Measurements from ENCODE around the gene COL3A1.

DNA sequence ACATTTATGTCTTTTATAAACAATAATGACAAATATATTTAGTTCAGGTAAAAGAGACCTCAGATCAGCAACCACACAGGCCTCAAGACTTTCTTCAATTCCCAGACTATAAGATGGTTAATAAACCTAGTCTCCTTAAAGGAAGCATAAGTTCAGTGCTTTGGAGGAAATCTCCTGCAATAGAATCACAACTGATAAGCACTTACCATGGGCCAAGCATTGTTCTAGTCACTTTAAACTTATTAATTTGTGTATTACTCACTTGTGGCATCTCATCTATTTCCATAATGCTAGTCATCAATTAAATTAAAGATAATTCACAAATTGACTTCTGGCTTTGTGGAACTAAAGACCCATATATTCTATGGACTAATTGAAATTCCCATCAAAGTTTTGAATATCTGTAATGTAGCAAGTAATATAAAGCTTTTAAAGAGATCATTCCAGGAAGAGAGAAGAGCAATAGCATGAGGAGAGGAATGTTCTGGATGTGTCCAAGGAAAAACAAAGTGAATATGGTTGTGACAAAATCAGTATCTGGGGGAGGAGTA, 42.2 kb downstream of the COL3A1 start:
- TF ChIP-seq, protein P1, sequence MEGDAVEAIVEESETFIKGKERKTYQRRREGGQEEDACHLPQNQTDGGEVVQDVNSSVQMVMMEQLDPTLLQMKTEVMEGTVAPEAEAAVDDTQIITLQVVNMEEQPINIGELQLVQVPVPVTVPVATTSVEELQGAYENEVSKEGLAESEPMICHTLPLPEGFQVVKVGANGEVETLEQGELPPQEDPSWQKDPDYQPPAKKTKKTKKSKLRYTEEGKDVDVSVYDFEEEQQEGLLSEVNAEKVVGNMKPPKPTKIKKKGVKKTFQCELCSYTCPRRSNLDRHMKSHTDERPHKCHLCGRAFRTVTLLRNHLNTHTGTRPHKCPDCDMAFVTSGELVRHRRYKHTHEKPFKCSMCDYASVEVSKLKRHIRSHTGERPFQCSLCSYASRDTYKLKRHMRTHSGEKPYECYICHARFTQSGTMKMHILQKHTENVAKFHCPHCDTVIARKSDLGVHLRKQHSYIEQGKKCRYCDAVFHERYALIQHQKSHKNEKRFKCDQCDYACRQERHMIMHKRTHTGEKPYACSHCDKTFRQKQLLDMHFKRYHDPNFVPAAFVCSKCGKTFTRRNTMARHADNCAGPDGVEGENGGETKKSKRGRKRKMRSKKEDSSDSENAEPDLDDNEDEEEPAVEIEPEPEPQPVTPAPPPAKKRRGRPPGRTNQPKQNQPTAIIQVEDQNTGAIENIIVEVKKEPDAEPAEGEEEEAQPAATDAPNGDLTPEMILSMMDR (IDR thresholded peaks at IDR 0.05): no peak
- TF ChIP-seq POLR2A (IDR thresholded peaks at IDR 0.05): no peak
